Tongue (tissue), 2 donors: ENCODE results near the gene RPS2. TPM values are rescaled to one million over a fixed set of nuclear protein-coding genes. Genes with fewer than 3 reads are reported as not detected.
"Not testable (repeated sequence)": the region's sequence is repeated elsewhere in the genome, so short reads cannot be mapped to it uniquely, and the experiment has no call there.

ENCODE experiments used
- DNase-seq: peaks from one replicate; pipeline ENCODE4 v3.0.0-alpha.2; 2015
- total RNA-seq: library from RNA; depleted of rRNA; stranded (reverse); fragments of >200 nt; gene quantifications from one replicate; pipeline ENCODE4 v1.2.3, GENCODE V29; 2014

RPS2 gene
- total RNA-seq, 1 donor from 2014 or later, result 1,524 TPM

- not testable (repeated sequence) for DNase-seq
Measured at GRCh38 chr16:1962161-1963153, 2.2 kb downstream of the RPS2 start.

DNA sequence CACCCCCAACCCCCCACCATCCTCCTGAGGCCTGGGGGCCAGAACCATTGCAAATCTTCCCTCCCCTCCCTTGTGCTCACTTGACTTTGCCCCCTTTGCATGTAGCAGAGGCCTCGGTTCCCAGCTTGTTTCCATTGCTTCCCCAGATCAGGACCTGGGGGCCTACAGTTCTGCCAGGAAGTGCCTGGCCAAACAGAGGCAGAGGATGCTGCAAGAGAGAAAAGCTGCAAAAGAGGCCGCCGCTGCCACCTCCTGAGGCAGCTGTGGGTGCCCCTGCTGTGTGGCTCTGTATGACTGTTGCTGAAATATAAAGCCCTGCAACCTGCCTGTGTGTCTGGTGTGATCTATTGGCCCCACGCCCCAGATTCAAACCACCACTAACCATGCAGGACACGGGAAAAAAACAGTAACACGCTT lies 3.0 kb downstream of the RPS2 start:
- DNase-seq, result no peak

- DNase-seq, result peak; percentile 37
Measured at GRCh38 chr16:1960665-1961630, 3.7 kb downstream of the RPS2 start.

GRCh38 chr16:1959269-1960039 lies 5.2 kb downstream of the RPS2 start, which contains the start of gene NDUFB10:
Gene NDUFB10, plus strand, starts transcription at chr16:1959538. Its CDS starts 87 bp downstream, at chr16:1959625.
- peak; percentile 94 for DNase-seq

DNA sequence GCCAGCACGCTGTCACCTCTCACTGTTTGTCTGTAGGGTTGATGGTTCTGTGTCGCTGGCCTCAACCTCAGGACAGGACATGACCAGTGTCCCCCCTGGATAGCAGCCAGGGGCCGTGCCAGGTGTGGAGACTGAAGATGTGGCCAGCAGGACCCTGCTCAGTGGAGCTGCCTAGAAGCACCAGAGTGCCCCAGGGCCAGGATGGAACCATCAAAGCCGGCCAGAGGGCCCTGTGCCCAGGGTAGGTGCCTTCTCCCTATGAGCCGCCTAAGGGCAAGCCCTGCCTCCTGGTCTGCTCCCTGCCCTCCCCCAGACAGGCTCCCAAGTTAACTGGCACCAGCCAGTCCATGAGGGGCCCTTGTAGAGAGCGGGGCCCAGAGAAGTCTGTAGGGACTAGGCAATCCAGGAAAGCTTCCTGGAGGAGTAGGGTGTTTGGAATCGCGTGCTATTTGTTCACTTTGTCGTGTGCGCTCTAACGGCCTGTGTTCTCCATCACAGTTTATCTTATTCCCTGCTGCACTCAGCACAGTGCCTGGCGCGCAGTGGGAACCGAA lies 5.8 kb downstream of the RPS2 start:
- DNase-seq, result no peak

- DNase-seq, result not testable (repeated sequence)
Measured at GRCh38 chr16:1958143-1958491, 6.5 kb downstream of the RPS2 start.

GRCh38 chr16:1957434-1958142 lies 7.0 kb downstream of the RPS2 start:
- not testable (repeated sequence) for DNase-seq

GRCh38 chr16:1953734-1954133 lies 10.9 kb downstream of the RPS2 start:
- DNase-seq, result no peak

DNA sequence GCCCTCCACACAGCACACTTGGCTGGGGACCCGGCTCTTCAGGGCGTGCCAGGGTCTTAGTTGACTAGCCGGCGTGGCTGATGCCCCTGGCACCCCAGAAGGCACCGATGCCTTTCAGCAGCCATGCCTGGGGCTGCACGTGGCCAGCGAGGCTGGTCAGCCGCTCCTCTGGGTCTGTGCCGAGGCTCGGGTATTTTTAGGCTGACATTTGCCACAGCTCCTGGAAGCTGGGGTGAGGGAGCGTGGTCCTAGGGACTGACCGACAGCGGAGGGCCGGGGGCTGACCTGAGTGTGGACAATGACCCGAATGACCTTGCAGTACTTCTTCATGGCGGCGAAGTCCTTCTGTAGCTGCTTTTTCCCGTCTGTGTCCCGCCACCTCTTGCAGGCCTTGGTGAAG lies 14.1 kb downstream of the RPS2 start:
- no peak for DNase-seq

DNA sequence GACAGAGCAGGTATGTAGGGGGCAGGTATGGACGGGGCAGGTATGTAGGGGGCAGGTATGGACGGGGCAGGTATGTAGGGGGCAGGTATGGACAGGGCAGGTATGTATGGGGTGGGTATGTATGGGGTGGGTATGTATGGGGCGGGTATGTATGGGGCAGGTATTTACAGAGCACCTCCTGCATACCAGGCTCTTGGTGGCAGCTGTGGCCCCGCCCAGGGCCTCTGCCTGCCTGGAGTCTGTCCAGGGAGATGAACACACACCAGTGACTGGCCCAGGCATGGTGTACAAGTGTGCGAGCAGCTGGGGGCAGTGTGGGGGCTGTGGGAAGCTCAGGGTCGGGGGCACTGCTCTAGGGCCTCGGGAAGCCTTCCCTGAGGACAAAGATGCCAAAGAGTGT lies 14.6 kb downstream of the RPS2 start:
- DNase-seq, result peak; percentile 33

- no peak for DNase-seq
Measured at GRCh38 chr16:1949507-1949906, 15.1 kb downstream of the RPS2 start.

DNA sequence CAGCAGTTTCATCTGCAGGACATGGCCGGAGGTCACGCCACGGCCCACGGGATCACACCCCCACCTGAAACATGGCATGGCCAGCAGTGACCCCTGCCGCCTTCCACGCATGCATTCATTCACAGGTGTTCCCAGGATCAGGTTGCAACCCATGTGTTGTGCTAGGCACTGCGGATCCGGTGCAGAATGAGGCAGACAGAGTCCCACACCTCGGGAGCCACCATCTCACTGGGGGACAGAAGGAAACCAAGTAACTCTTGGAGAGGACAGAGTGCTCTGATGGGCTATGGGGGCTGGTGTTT lies 17.3 kb downstream of the RPS2 start:
- no peak for DNase-seq

DNA sequence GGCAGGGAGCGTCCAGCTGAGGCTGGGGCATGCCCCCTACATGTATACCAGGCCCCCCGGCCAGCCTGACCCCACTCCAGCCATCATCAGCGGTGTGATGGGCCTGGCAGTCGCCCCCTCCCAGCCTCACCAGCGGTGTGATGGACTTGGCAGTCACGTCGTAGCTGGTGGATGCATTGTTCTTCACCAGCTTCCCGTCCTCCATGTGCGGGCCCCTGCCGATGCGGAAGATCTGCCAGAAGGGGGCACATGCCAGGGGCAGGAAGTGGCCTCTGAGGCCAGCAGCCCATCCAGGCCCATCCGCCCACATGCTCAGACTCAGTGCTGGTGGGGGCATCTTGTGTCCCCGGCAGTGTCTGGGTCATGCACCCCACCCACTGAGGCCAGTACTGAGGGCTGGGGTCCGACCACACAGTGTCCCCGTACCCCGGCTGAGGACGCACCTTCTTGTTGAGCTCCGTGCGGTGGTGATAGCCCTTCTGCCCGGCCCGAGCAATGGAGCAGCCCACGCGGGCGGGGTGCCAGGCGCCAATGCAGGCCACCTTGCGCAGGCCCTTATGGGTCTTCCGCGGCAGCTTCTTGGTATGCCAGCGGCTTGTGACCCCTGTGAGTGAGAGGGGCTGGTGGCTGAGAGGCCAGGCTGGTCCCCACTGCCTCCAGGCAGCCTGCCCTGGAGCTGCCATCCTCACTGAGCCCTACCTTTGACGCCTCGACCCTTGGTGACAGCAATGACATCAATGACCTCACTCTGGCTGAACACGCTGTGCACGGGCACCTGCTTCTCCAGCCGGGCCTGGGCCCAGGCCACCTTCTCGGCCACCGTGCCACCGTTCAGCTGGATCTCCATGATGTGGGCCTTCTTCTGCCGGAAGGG lies 17.9 kb downstream of the RPS2 start:
- no peak for DNase-seq

DNA sequence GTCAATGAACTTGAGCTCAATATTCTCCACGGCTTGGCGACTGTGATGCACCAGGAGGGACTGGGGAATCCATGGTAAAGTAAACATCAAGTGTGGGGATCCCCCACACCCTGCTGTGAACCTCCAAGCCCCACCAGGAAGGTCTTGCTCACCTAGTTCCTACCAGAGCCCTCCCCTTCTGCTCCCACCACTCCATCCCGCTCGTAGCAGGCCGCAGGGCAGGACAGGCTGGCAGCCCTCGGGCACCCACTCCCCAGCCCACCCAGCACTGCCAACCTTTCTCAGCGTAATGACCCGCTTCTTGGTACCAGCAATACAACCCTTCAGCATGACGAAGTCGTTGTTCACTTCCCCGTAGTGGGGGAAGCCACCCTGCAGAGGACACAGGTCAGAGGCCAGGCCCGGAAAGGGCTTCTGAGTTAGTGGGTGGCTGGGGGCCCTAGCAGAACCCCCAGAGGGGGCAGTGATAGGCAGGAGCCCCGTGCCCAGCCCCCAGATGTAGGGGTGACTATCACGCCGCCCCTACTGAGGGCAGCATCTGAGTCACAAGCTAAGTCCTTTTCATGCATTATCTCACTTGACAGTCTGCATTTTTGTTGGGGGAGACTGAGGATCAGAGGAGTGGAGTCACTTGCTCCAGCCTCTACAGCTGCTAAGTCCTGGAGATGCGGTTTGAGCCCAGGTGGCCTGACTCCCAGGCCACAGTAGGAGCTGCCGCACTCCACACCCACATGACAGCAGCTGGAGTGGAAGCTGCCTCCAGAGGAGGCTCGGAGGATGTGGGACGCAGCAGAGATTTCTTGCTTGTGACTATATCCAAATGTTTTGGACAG lies 18.9 kb downstream of the RPS2 start:
- no peak for DNase-seq

GRCh38 chr16:1944612-1945199 lies 19.9 kb downstream of the RPS2 start:
- DNase-seq, result no peak

DNA sequence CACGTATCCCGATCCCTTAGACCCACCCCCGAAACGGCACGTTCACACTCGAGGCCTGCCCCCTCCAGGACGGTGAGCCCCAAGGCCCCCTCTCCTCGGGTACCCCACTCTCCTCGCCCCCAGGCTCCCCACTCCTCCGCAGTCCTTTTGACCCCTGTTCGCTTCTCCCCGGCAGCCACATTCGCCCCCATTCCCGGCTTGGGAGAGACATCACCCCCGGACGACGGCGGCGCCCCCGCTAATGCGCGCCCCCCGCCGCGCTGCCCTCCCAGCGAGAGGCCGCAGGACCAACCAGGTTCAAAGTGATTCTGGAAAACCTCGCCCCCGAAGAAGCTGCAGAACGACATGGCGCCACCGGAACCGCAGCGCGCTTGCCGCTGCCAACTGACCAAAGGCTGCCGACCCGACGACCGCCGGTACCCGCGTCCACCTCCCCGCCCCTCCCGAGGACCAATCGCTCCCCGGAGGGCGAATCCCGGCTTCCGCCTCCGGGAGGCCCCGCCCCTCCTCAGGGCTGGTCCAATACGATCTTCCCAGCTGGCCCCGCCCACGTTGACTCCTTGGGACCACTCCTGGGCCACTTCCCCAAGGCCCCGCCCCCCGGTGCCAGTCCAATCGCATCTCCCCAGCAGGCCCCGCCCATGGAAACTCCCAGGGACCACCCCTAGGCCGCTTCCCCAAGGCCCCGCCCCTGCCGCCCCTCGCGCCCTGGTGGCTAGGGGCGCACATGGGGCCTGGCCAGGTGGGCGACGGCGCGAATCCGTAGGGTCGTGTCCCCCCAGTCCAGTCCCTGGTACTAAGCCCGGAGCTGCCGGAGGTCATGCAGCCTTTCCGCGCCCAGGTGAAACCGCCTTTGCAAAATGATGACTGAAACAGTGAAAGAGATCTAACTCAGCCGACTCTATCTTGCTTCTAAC lies 21.6 kb downstream of the RPS2 start, which contains the start of gene MSRB1:
MSRB1 (minus strand) TSS at position 390 of the 917 bp plus-strand sequence; CDS start at position 347, 43 bp downstream.
- DNase-seq, result peak; percentile 100

DNA sequence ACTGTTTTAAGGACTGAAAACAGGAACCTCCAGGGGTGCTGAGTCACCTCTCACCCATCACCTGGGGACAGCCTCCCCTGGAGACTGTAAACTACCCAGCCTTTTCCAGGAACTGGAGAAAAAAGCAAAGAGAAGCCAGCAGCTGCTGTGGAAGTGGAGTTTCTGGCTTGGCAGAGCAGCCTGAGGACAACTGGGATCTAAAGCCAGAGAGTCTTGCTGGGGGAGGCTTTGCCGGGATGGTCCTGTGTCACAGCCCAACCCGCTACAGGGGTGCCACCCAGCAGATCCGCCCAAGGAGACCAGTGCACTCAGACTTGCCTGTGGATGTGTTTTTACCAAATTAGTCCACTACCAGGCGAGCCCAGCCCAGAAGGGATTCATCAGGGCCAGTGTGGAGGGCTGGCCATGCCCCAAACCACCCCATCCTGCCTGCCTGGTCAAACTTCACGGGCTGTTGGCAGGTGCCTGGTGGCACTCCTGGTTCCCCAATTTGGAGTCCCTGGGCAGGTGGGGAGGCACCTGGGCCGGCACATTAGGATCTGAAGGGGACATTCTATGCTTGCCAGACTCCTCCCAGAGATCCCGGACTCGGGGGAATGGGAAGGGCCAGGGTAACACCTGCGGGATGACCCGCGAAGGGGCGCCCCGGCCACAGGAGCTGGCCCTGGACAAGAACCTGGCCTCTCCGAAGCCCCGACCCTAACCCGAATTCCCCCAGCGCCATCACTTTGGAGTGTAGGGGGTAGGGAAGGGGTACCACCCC lies 22.4 kb downstream of the RPS2 start:
- DNase-seq, result peak; percentile 29
